ENCODE measurements around the gene SMOC1. TPM values are rescaled to one million over a fixed set of nuclear protein-coding genes. Genes with fewer than 3 reads are reported as not detected.

SMOC1 gene
- total RNA-seq, 1 experiment from 2014 or later = 0.46 TPM

DNA sequence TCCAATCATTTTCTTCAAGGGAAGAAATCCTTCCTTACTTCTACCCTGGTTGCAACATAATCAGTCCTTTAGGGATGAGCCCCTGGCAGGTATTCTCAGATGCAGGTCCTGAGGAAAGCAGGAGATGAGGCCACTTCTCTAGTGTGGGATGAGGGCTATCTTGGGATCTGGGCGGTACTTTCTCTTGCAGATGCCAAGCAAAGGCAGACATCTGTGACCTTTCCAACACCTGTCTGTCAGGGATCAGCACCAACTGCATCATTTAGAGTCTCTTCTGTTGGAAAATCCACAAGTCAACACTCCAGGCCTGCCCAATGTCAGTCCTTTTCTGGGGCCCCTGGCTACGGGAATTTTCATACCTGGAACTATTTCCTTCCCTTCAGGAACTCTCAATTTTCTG, 180.3 kb downstream of the SMOC1 start:
- POLR2A ChIA-PET = no interaction called here
- in situ Hi-C loops (cut with HindIII; ENCODE audit: low pct_unique_long_range_greater_than_20kb, low sequenced_read_pairs) = no loop called here
- intact Hi-C loops (cut with micrococcal nuclease; ENCODE audit: unreplicated experiment) = no loop called here
- H3K36me3 ChIP-seq (ENCODE audit: control insufficient read depth, insufficient read depth, low read length) = no peaks in the 10 kb centered on the region
- no peak overlapping the region for H3K27ac ChIP-seq (ENCODE audit: low read length)
- CTCF ChIA-PET = no interaction called here
- ATAC-seq = no peak
- no peak for TF ChIP-seq SIN3A (IDR thresholded peaks at IDR 0.05; ENCODE audit: borderline replicate concordance, insufficient read depth, low read depth, low read length)
- TF ChIP-seq POLR2AphosphoS5 (IDR thresholded peaks at IDR 0.05; ENCODE audit: low read depth, low read length) = no peak
- TF ChIP-seq TCF7L2 (IDR thresholded peaks at IDR 0.05; ENCODE audit: low read depth, low read length) = no peak
- TF ChIP-seq, protein P1, sequence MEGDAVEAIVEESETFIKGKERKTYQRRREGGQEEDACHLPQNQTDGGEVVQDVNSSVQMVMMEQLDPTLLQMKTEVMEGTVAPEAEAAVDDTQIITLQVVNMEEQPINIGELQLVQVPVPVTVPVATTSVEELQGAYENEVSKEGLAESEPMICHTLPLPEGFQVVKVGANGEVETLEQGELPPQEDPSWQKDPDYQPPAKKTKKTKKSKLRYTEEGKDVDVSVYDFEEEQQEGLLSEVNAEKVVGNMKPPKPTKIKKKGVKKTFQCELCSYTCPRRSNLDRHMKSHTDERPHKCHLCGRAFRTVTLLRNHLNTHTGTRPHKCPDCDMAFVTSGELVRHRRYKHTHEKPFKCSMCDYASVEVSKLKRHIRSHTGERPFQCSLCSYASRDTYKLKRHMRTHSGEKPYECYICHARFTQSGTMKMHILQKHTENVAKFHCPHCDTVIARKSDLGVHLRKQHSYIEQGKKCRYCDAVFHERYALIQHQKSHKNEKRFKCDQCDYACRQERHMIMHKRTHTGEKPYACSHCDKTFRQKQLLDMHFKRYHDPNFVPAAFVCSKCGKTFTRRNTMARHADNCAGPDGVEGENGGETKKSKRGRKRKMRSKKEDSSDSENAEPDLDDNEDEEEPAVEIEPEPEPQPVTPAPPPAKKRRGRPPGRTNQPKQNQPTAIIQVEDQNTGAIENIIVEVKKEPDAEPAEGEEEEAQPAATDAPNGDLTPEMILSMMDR (IDR thresholded peaks at IDR 0.05) = no peak
- TF ChIP-seq, protein P2, sequence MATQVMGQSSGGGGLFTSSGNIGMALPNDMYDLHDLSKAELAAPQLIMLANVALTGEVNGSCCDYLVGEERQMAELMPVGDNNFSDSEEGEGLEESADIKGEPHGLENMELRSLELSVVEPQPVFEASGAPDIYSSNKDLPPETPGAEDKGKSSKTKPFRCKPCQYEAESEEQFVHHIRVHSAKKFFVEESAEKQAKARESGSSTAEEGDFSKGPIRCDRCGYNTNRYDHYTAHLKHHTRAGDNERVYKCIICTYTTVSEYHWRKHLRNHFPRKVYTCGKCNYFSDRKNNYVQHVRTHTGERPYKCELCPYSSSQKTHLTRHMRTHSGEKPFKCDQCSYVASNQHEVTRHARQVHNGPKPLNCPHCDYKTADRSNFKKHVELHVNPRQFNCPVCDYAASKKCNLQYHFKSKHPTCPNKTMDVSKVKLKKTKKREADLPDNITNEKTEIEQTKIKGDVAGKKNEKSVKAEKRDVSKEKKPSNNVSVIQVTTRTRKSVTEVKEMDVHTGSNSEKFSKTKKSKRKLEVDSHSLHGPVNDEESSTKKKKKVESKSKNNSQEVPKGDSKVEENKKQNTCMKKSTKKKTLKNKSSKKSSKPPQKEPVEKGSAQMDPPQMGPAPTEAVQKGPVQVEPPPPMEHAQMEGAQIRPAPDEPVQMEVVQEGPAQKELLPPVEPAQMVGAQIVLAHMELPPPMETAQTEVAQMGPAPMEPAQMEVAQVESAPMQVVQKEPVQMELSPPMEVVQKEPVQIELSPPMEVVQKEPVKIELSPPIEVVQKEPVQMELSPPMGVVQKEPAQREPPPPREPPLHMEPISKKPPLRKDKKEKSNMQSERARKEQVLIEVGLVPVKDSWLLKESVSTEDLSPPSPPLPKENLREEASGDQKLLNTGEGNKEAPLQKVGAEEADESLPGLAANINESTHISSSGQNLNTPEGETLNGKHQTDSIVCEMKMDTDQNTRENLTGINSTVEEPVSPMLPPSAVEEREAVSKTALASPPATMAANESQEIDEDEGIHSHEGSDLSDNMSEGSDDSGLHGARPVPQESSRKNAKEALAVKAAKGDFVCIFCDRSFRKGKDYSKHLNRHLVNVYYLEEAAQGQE (IDR thresholded peaks at IDR 0.05; ENCODE audit: insufficient read depth in 1 of 2, low read depth in 2 of 2, low read length in 1 of 2) = no peak
- no peak for DNase-seq (ENCODE audit: low read depth, low spot score)
- H3K4me1 ChIP-seq (ENCODE audit: control insufficient read depth, insufficient read depth, low read length) = no peaks in the 10 kb centered on the region
- BruUV-seq (replicated peaks) = no TSS peak
- no peaks in the 10 kb centered on the region; the same call in 1 of the 2 replicates for H3K27me3 ChIP-seq (ENCODE audit: control insufficient read depth, insufficient read depth, low read length)
- no peaks in the 10 kb centered on the region for H3K9me3 ChIP-seq (ENCODE audit: control insufficient read depth, insufficient read depth, low read depth, low read length)
- H3K4me3 ChIP-seq (ENCODE audit: low read depth in 2 of 2, low read length in 2 of 2) = no peak overlapping the region

DNA sequence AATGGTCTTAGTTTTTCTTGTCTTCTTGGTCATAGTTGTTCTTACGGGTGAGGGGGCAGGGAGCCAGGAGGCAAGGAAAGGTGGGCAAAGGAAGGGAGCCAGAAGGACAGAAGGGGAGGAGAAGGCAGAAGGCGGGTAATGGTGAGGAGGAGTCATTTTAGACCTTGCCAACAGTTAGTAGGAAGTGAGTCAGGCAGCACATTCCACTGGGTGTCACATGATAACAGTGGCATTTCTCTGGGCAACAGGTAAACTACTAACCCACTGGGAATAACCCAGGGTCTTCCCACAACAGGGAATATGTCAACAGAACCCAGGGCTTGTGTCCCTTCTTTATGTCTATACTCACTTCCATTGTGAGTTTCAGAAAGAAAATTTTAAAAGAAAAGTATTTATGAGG, 181.9 kb downstream of the SMOC1 start:
- Histone ChIP-seq H3K4me1 (ENCODE audit: control insufficient read depth, insufficient read depth, low read length) (no peaks in the 10 kb centered on the region), H3K36me3 (ENCODE audit: control insufficient read depth, insufficient read depth, low read length) (no peaks in the 10 kb centered on the region), H3K4me3 (ENCODE audit: low read depth in 2 of 2, low read length in 2 of 2) (no peak overlapping the region), H3K27me3 (ENCODE audit: control insufficient read depth, insufficient read depth, low read length) (no peaks in the 10 kb centered on the region), H3K27ac (ENCODE audit: low read length) (no peak overlapping the region), H3K9me3 (ENCODE audit: control insufficient read depth, insufficient read depth, low read depth, low read length) (no peaks in the 10 kb centered on the region)
- intact Hi-C loops (cut with micrococcal nuclease; ENCODE audit: unreplicated experiment) = no loop called here
- no peak for DNase-seq (ENCODE audit: low read depth, low spot score)
- POLR2A ChIA-PET = no interaction called here
- ATAC-seq = no peak
- BruUV-seq (replicated peaks) = no TSS peak
- TF ChIP-seq, protein P2 (IDR thresholded peaks at IDR 0.05; ENCODE audit: insufficient read depth in 1 of 2, low read depth in 2 of 2, low read length in 1 of 2) = no peak
- no peak for TF ChIP-seq SIN3A (IDR thresholded peaks at IDR 0.05; ENCODE audit: borderline replicate concordance, insufficient read depth, low read depth, low read length)
- no peak for TF ChIP-seq TCF7L2 (IDR thresholded peaks at IDR 0.05; ENCODE audit: low read depth, low read length)
- TF ChIP-seq, protein P1 (IDR thresholded peaks at IDR 0.05) = no peak
- TF ChIP-seq POLR2AphosphoS5 (IDR thresholded peaks at IDR 0.05; ENCODE audit: low read depth, low read length) = no peak
- CTCF ChIA-PET = no interaction called here
- in situ Hi-C loops (cut with HindIII; ENCODE audit: low pct_unique_long_range_greater_than_20kb, low sequenced_read_pairs) = no loop called here

All from Panc1 (cell line).